Retina (tissue), 1 donor: ENCODE results near the gene PYROXD2.

ENCODE experiments used
- DNase-seq: peaks from one replicate; pipeline ENCODE4 v3.0.0-alpha.2; 2016

PYROXD2 gene

GRCh38 chr10:98414932-98415730 lies at the start of gene PYROXD2:
PYROXD2 (minus strand) TSS chr10:98415182; CDS start chr10:98415135, 47 bp downstream.
- DNase-seq, result peak; percentile 85

- DNase-seq, result no peak
Observed at GRCh38 chr10:98463976-98464754, 49.2 kb upstream of the PYROXD2 start.

GRCh38 chr10:98463016-98463415 lies 48.0 kb upstream of the PYROXD2 start:
- no peak for DNase-seq

GRCh38 chr10:98461500-98461842 lies 46.5 kb upstream of the PYROXD2 start:
- no peak for DNase-seq

- no peak for DNase-seq
Observed at GRCh38 chr10:98460837-98461499, 46.0 kb upstream of the PYROXD2 start.

GRCh38 chr10:98458809-98459784 lies 44.1 kb upstream of the PYROXD2 start:
- peak; percentile 54 for DNase-seq

GRCh38 chr10:98457721-98458120 lies 42.7 kb upstream of the PYROXD2 start:
- no peak for DNase-seq

GRCh38 chr10:98456686-98457482 lies 41.9 kb upstream of the PYROXD2 start:
- DNase-seq, result no peak

GRCh38 chr10:98456043-98456570 lies 41.1 kb upstream of the PYROXD2 start:
- DNase-seq, result no peak

GRCh38 chr10:98453729-98454128 lies 38.7 kb upstream of the PYROXD2 start:
- no peak for DNase-seq

GRCh38 chr10:98450618-98451017 lies 35.6 kb upstream of the PYROXD2 start:
- DNase-seq, result no peak

- no peak for DNase-seq
Observed at GRCh38 chr10:98449287-98449686, 34.3 kb upstream of the PYROXD2 start.

- DNase-seq, result peak; percentile 87
Observed at GRCh38 chr10:98446661-98447221, 31.8 kb upstream of the PYROXD2 start, which contains the start of gene HPS1. HPS1 (minus strand) TSS chr10:98446935; CDS start chr10:98443240, 3,695 bp downstream.

GRCh38 chr10:98446151-98446660 lies 31.2 kb upstream of the PYROXD2 start:
- DNase-seq, result peak; percentile 71

- no peak for DNase-seq
Observed at GRCh38 chr10:98445200-98445812, 30.3 kb upstream of the PYROXD2 start.

GRCh38 chr10:98444314-98445006 lies 29.5 kb upstream of the PYROXD2 start:
- DNase-seq, result no peak

- no peak for DNase-seq
Observed at GRCh38 chr10:98438715-98439114, 23.7 kb upstream of the PYROXD2 start.

- no peak for DNase-seq
Observed at GRCh38 chr10:98436704-98437103, 21.7 kb upstream of the PYROXD2 start.

GRCh38 chr10:98435178-98435577 lies 20.2 kb upstream of the PYROXD2 start:
- no peak for DNase-seq
